Activated CD8-positive, alpha-beta T cell treated with anti-CD3 and anti-CD28 coated beads for 36 hours (primary cell): ENCODE measurements around the gene EMC1. TPM values are rescaled to one million over a fixed set of nuclear protein-coding genes. Genes with fewer than 3 reads are reported as not detected.
"Not testable (repeated sequence)": the region's sequence is repeated elsewhere in the genome, so short reads cannot be mapped to it uniquely, and the experiment has no call there.

Experiments used
- ATAC-seq: fragments of 200-7000 bp; cut with Tn5 transposase; one replicate; pipeline ENCODE4 v1.10.0; 2021; ENCODE audit warnings: mild to moderate bottlenecking, moderate library complexity
- CTCF ChIA-PET: fragments of 350-600 bp; sonication (Branson Sonifier 250); formaldehyde crosslinking; loops from one replicate; lab custom pipeline; 2021; ENCODE audit warnings: antibody characterized with exemption; lab: Charles Lee
- POLR2A ChIA-PET: fragments of 350-600 bp; sonication (Branson Sonifier 250); formaldehyde crosslinking; loops from one replicate; lab custom pipeline; 2021; ENCODE audit warnings: antibody characterized with exemption; lab: Charles Lee
- DNase-seq: peaks from one replicate; pipeline ENCODE4 v3.0.0-alpha.2; 2020
- H3K27ac Mint-ChIP-seq: one replicate; pipeline ENCODE4 v1.8.0; 2021; ENCODE audit warnings: mild to moderate bottlenecking, mixed read lengths
- H3K27me3 Mint-ChIP-seq: one replicate; pipeline ENCODE4 v1.8.0; 2021; ENCODE audit warnings: mixed read lengths
- H3K36me3 Mint-ChIP-seq: one replicate; pipeline ENCODE4 v1.8.0; 2021; ENCODE audit warnings: low read depth, mixed read lengths
- H3K4me1 Mint-ChIP-seq: one replicate; pipeline ENCODE4 v1.8.0; 2021; ENCODE audit warnings: low read depth, mixed read lengths
- H3K4me3 Mint-ChIP-seq: one replicate; pipeline ENCODE4 v1.8.0; 2021; ENCODE audit warnings: mild to moderate bottlenecking, moderate library complexity, mixed read lengths
- H3K9me3 Mint-ChIP-seq: one replicate; pipeline ENCODE4 v1.8.0; 2021; ENCODE audit warnings: mixed read lengths
- intact Hi-C: fragments of 100-400 bp; cut with micrococcal nuclease; formaldehyde crosslinking; loops from one replicate; pipeline ENCODE4 v1.10.0; 2022
- total RNA-seq, 2 experiments: library from RNA; stranded (reverse); gene quantifications; one replicate each; pipeline ENCODE4 v1.2.3, GENCODE V29; 2021
- TF ChIP-seq, protein P1 (sequence below): fragments of 200-600 bp; IDR thresholded peaks from one replicate; pipeline ENCODE4 v1.8.0; 2022; ENCODE audit warnings: antibody characterized with exemption, mild to moderate bottlenecking

EMC1 gene
- total RNA-seq, 2 experiments from 2014 or later = 38.3 to 39.5 TPM

DNA sequence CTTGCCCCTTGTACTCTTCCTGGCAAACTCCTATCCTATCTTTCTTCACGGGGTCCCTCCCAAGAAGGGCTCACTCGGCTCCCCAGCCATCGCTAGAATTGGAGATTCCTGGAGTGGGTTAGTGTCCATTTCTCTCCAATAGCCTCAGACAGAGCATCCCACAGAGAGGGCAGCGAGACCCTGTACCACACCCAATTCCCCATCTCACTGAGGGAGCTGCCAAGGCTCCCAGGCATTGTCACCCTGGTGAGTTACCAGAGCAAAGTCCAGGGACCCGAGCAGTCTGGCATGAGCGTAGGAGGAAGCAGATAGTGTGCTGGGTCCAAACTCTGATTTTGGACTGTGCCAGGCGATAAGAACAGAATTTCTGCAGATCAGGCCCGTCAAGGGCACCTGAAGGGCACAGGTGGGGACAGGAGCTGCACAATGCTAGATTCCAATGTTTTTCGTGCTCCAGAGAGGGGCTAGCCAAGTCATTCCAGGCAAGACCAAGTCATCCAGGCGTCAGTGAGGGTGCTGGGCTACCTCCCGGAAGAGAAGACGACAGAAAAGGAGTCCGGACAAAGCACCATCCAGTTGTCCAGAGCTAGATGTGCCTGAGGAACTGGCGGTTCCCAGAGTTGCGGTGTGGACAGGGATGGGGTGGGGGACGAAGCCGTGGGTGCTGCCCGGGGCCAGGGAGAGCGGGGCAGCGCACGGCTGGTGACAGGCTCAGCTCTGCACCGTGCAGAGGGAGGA lies 22.0 kb upstream of the EMC1 start:
- POLR2A ChIA-PET = interaction anchor here (2.0 kb wide), 1 partner anchor 13 kb away, joined by 10 read pairs; no protein-coding TSS in a partner anchor
- H3K4me1 Mint-ChIP-seq = peaks cover 2% of the 10 kb centered on the region
- peaks cover 13% of the 10 kb centered on the region for H3K27me3 Mint-ChIP-seq
- H3K4me3 Mint-ChIP-seq = no peak overlapping the region
- no peak for ATAC-seq
- no peak for DNase-seq
- CTCF ChIA-PET = no interaction called here
- intact Hi-C loops = no loop called here
- TF ChIP-seq, protein P1, sequence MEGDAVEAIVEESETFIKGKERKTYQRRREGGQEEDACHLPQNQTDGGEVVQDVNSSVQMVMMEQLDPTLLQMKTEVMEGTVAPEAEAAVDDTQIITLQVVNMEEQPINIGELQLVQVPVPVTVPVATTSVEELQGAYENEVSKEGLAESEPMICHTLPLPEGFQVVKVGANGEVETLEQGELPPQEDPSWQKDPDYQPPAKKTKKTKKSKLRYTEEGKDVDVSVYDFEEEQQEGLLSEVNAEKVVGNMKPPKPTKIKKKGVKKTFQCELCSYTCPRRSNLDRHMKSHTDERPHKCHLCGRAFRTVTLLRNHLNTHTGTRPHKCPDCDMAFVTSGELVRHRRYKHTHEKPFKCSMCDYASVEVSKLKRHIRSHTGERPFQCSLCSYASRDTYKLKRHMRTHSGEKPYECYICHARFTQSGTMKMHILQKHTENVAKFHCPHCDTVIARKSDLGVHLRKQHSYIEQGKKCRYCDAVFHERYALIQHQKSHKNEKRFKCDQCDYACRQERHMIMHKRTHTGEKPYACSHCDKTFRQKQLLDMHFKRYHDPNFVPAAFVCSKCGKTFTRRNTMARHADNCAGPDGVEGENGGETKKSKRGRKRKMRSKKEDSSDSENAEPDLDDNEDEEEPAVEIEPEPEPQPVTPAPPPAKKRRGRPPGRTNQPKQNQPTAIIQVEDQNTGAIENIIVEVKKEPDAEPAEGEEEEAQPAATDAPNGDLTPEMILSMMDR = no peak
- no peak overlapping the region for H3K27ac Mint-ChIP-seq
- H3K36me3 Mint-ChIP-seq = peaks cover 2% of the 10 kb centered on the region
- H3K9me3 Mint-ChIP-seq = peaks cover 6% of the 10 kb centered on the region

DNA sequence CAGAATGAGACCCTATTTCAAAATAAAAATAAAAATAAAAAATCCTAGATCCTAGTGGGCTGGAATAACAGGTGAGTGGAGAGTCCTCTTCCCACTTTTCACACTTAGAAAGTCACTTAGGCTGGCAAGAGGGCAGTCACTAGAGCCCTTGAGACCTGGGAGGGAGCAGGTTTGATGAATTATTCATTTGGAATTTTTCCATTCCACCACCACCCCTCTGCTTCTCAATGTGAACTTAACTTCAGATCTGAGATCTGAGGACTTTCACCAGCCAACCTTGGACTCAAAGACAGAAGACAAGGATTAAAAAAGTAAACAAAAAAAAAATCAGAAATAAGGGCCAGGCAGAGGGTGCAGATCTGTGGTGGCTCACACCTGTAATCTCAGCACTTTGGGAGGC lies 20.7 kb upstream of the EMC1 start:
- no peak for ATAC-seq
- TF ChIP-seq, protein P1 = no peak

DNA sequence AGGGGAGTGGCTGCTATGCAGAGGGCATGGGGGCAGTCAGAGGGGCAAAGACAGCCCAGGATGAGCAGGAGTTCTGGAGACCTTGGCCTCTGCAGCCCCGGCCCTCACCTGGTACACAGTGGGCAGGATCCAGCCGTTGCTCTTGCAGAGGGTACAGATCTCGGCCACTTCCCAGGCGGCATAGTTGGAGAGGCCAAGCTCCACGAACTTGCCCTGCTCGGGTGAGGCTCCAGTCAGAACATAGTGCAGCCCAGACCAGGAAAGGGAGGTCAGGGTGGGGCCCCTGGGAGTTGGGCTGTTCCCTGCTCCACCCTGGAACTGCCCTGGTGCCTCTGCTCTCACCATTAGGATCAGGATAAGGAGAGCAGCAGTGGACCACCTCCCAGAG lies 19.0 kb upstream of the EMC1 start:
- peaks cover 13% of the 10 kb centered on the region for H3K27me3 Mint-ChIP-seq
- H3K36me3 Mint-ChIP-seq, intact Hi-C loops, ATAC-seq, DNase-seq, H3K4me3 Mint-ChIP-seq, POLR2A ChIA-PET, CTCF ChIA-PET, H3K4me1 Mint-ChIP-seq, H3K9me3 Mint-ChIP-seq, H3K27ac Mint-ChIP-seq: not testable (repeated sequence)

More for the DNA sequence above, 20.7 kb upstream of the EMC1 start:
- Mint-ChIP-seq H3K36me3 (peaks cover 2% of the 10 kb centered on the region), H3K9me3 (peaks cover 6% of the 10 kb centered on the region), H3K4me3 (no peak overlapping the region), H3K27me3 (peaks cover 13% of the 10 kb centered on the region), H3K27ac (no peak overlapping the region), H3K4me1 (peaks cover 2% of the 10 kb centered on the region)
- intact Hi-C loops = no loop called here
- CTCF ChIA-PET = no interaction called here
- DNase-seq = no peak
- POLR2A ChIA-PET = no interaction called here

DNA sequence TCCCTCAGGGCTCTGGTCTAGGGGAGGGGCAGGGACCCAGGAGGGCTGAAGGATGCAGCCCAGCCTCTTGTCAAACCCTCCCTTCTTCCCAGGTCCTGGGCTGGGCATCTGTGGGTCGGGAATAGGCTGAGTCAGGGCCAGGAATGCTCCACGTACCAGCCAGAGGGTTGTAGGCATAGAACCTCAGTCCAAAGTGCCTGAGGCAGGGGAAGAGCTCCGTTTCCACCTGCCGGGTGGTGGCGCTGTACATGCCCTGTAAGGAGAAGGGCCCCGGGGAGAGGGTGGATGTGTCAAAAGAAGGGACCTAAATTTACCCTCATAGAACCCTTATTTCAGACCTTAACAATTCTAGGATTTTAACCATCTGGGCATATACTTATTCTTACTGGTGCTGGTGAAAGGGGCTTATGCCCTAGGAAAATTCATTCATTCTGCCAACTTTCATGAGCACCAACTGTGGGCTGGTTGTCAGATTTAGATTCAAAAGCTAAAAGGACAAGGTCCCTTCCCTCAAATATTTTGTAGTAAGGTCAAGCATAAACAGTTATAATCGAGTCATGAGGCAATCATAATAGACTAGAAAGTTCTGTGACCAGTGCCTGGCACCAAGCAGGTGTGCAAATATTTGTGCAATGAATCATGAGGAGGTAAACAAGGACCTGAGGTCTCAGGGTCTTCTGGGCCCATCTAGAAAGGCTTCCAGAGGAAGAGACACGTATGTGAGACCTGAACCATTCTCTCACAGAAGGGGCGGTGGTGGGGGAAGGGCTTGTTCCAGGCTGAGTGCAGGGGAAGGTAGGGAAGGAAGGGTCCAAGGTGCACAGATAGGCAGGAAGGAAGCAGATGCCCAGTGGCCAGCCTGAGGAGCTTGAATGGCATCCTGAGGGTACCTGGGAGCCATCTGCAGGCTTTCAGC lies 18.4 kb upstream of the EMC1 start:
- H3K9me3 Mint-ChIP-seq, CTCF ChIA-PET, H3K27ac Mint-ChIP-seq, DNase-seq, H3K4me1 Mint-ChIP-seq, ATAC-seq, POLR2A ChIA-PET, H3K36me3 Mint-ChIP-seq, H3K4me3 Mint-ChIP-seq: not testable (repeated sequence)
- intact Hi-C loops = loop anchor here (10.0 kb wide), 1 partner anchor 385 kb away; no protein-coding TSS in a partner anchor
- H3K27me3 Mint-ChIP-seq = peaks cover 13% of the 10 kb centered on the region

DNA sequence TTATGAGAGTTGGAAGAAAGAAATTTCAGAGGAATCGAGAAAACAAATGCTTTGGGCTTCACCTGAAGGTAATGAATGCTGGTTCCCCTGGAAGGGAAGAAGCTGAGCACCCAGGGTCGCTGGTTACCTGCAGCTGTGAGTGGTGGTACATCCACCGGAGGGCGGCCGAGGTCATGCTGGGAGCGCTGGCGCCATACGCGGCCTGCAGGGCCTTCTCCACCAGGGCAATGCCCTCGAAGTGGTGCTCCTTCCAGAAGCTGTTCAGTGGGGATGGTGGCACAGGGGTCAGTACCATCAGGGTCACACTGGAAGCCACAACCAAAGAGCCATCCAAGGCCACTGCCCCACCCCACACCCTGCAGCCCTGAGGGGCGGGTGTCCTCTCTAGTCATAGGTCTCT lies 17.1 kb upstream of the EMC1 start:
- ChIA-PET CTCF (no interaction called here), POLR2A (no interaction called here)
- Mint-ChIP-seq H3K36me3 (no peaks in the 10 kb centered on the region), H3K9me3 (no peaks in the 10 kb centered on the region), H3K4me3 (no peak overlapping the region), H3K27ac (no peak overlapping the region), H3K4me1 (peaks cover 2% of the 10 kb centered on the region), H3K27me3 (peaks cover 9% of the 10 kb centered on the region)
- TF ChIP-seq, protein P1 = no peak
- DNase-seq = no peak
- intact Hi-C loops = loop anchor here (10.0 kb wide), 1 partner anchor 386 kb away; no protein-coding TSS in a partner anchor
- ATAC-seq = no peak
